T-helper 22 cell (primary cell): Measurements from ENCODE around the gene GPR39.

Experiments
- DNase-seq: peaks from one replicate; pipeline ENCODE4 v3.0.0-alpha.2; 2020; ENCODE audit warnings: low read depth

GPR39 gene

GRCh38 chr2:132567682-132568081, 151.1 kb downstream of the GPR39 start:
- DNase-seq: no peak

DNA sequence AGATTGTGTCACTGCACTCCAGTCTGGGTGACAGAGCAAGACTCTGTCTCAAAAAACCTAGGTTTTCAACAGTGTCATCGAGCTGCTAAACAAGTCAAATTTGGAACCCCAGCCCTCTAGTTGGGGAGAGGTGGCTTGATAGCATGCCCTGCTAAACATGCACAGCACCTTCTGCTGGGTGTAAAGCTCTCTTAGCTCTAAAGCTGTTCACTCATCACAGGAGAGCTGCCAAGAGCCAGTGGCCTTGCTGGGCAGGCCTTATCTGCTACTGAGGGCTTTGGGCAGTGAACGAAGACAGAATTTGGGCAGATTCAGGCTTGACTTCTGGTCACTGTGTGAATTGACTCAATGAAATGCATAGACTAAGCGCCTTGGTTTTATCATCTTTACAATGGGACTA, 152.1 kb downstream of the GPR39 start:
- no peak for DNase-seq

DNA sequence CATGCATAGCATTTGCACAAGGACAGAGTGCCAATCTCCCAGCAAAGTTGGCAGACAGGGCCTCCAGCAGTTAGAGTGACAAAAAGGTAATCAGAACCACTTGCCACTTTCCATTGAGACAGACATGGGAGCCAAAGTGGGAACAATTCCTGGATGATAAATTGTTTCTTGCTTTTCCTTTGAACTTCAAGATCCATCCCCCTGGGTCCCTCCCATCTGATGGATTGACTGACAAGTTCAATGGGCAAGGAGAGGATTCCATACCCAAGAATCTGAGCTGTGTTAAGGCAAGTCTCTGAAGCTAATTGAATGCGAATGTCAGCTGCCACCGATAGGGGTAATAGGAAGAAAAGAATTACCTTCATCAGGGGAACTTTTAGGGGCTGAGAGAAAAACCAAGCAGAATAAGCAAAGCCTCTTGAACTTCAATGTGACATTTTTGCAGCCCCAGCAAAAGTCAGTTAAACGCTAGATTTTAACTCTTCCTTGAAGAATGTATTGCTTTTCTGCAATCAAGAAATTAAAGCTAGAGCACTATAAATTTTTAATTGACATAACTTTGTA, 156.9 kb downstream of the GPR39 start:
- DNase-seq: no peak

DNA sequence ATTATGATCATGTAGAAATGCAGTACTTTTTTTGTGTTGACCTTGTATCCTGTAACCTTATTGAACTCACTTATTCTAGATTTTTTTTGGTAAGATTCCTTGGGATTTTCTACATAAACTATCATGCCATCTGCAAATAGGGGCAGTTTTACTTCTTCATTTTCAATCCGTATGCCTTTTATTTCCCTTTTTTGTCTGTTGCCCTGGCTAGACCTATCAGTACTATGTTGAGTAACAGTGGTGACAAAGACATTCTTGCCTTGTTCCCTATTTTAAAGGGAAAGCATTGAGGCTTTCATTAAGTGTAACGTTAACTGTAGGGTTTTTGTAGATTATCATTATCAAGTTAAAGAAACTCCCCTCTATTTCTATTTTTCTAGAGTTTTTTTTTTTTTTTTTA, 161.1 kb downstream of the GPR39 start:
- DNase-seq: no peak

GRCh38 chr2:132581591-132581990, 165.0 kb downstream of the GPR39 start:
- no peak for DNase-seq

DNA sequence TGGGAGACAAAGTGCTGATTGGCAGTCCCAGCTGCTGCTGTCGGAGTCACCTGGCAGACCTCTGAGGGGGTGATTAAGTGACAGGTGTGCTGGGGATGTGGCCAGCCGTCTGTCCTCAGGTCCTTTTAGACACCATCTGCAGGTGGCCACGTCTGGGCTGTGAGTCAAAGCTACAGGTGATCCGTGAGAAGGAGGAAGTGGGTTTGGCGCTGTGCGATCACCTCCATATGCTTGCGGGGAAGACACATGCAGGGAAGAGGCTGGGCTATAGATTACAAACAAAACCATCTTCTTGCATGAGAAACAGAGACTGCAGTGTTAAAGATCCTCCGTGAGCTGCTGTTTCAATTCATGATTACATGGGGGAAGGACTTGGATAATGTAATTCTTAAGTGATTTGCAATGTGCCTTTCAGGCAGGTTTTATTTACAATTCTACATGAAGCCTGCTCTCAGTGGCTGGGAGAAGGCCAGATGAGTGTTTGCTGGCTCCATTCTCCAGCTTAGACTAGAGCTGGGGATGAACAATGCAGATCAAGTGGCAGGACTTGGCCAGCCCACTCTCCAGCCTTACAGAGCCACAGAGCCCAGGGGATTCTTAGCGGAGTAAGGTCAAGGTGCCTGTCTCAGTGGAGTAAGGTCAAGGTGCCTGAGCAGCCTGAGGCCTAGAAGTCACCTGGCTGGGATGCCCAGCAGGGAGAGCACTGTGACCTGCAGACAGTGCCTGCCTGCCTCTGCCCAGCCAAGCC, 165.6 kb downstream of the GPR39 start:
- no peak for DNase-seq

- no peak for DNase-seq
Observed at GRCh38 chr2:132583666-132584360, 167.2 kb downstream of the GPR39 start.

DNA sequence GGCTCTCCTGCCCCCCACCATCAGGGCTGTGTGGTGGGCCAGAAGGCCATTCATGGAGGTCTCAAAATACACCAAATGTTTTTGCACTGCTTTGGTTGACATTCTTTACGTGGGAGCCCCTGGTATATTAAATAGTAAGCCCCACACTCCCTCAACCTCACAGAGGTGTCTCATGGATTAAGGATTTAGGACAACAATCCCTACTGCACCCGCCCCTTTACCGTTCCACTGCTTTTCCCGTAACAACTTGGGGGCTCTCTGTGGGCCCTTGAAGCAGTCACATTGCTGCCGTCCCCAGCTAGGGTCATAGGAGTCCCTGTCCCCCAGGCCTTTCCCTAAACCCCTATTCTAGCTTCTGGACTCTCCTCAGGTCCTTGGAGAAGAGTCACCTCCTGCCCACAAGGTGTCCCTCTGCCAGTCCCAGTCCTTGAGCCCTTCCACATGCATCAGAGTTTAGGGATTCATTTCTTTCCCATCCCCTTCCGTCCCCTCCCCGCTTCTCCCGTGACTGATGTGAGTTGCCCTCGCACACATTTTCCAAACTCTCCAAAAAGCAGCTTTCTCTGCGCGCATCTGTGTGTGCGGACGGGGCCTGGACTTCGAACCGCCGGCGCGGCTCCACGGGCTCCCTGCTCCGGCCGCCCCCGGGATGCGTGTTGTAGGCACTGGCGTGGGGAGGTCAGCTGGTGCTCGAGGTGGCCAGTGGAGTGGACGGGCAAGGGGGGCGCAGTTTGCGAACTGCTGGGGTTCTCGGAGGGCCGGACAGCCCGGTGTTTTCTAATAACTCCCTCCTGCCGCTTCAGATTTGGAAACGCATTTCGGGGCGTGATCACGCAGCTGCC, 168.6 kb downstream of the GPR39 start:
- DNase-seq: no peak

- no peak for DNase-seq
Observed at GRCh38 chr2:132586101-132586511, 169.5 kb downstream of the GPR39 start.

- no peak for DNase-seq
Observed at GRCh38 chr2:132586835-132587234, 170.2 kb downstream of the GPR39 start.

DNA sequence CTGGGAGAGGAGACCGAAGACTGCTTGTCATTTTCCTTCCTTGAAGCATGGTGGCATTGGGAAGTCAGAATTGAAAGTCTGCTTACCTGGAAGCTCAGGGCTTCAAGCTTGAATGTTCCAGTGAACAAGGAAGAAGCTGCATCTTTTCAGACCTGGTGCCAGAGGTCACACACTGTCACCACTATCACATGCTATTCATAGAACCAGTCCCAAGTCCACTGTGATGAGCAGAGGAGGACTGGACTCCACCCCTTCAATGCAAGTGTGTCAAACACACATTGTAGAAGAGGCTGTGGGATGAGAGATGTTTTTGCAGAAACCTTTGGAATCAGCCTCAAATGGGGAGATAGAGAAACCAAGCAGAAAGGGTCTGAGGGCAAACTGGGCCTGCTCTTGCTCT, 172.0 kb downstream of the GPR39 start:
- DNase-seq: no peak

DNA sequence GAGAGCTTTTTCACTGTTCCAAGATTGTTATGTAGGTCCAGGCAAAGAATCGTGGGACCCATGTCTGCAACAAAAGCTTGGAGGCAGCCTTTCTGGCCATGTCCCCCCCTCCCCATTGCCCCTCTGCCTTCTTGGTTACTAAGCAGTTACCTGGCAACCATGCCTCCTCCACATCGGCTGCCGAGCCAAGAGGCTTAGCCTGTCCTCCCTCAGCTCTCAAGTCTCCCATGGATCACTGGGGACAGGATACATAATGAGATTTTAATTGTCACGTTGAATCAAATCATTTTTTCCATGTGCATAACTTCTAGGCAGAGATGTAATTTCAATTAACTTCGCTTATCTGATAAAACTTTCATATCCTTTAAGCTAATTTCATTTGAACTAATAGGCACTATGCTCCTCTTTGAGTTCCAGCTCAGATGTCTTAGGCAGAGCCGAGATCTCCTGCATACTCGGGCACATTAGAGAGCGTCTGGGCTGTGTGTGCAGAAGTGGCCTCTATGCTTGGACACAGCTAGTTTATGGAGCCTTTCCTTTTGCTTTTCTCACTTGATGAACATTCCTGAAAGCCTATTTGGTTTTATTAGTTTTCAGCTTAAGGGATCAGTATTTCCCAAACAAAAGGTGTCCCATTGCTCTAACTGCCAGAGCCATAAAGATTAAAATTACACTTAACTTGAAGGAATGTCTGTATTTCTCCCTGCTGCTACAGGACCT, 172.7 kb downstream of the GPR39 start:
- DNase-seq: no peak

DNA sequence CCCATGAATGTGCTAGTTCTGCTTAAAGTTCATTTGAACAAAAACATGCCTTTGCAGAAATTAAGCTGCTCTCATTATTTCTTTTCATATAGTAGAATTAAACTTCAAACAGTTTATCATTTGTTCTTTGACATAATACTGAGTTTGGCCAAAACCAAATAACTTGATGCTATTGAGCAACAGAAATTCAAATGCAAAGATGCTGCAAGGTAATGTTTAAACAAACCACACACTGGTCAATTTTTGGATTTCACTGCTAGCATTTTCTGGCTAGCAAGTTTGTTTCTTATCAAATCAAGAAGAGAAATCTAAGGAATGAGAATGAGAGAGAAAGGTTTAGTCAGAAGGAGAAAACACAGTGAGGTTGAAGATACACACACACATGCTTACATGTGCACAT, 173.4 kb downstream of the GPR39 start:
- DNase-seq: no peak

DNA sequence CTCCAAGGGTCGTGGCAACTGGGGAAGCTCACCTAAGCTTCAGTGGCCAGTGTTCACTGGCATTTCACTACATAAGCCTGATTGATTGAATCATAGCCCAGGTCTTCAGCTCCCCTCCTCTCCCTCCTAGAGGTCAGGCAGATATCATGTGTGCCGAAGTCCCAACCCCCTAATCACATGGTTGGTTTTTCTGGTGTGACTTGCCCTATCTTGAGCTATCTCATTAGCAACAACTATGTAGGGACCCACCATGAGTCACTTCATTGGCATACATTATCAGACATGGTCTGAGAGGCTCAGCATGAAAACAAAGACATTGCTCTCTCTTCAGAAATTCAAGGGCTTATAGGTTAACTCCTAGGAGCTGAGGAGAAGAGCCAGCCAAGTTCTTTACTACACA, 176.6 kb downstream of the GPR39 start:
- no peak for DNase-seq

DNA sequence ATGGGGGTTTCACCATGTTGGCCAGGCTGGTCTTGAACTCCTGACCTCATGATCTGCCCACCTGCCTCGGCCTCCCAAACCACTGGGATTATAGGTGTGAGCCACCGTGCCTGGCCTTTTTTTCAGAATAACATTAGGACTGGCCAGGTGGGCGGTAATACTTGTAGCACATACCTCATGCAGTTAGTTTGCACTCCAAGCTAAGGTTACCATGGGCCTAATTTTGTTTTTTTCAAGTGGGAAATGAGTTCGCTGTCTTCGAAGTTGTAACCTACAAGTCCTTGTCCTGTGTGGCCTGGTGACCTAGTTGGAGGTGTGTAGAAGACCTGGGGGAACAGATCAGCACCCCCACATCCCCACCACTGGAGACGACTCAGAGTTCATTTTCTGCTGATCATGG, 178.6 kb downstream of the GPR39 start:
- DNase-seq: no peak

GRCh38 chr2:132595693-132596092, 179.1 kb downstream of the GPR39 start:
- no peak for DNase-seq

DNA sequence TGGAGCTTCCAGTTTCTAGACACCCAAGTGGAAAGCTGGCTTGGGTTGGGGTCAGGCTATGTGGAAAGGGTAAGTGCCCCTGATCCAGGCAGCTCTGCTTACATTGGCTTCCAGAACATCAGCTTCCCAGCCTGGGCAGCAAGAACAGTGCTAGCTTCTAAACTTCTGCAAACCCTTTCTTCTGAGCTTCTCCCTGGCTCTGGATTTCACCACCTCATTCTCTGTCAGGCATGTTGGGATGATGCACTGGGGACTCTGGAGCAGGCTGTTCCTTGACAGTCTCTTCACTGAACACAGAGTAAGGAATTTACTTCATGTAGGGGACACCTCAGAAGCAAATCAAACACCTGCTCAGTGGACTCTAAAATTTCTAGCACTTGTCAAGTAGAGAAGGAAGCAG, 180.6 kb downstream of the GPR39 start:
- DNase-seq: no peak

DNA sequence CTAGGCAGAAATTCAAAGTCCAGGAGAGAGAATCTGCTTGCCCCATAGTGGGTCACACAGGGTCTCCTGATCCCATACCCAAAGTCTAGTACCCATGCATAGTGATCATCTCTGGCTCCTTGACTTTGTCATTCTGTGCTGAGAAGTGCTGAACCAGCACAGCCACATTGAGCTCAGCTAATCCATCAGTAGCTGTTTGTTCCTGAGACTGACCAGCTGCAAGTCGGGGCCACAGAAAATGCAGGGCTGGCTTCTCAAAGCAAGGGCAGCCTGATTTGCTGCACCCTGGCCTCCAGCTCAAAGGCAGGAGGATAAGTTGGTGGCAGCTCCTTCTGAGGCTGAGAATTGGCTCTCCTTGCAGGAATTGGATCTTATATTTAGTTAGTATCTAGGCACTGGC, 181.2 kb downstream of the GPR39 start:
- no peak for DNase-seq

- DNase-seq: no peak
Observed at GRCh38 chr2:132598536-132598935, 181.9 kb downstream of the GPR39 start.

GRCh38 chr2:132599556-132599955, 183.0 kb downstream of the GPR39 start:
- no peak for DNase-seq

DNA sequence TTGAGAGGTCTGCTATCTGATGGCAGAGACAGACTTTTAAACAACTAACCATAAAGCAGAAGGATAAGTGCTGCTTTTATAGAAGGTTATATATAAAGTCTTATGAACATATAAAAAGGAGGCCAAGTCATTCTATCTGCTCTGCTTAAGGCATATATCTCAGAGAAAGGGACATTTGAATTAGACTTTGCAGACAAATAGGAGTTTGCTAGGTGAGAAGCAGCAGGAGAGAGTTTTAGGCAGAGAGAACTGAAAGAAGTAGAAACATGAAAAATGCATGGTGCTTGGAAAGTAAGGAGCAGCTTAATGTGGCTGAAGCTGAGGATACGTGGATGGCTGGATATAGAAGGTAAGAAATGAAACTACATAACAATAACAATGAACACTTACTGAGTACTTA, 188.0 kb downstream of the GPR39 start:
- DNase-seq: no peak
